ENCODE results near the gene SLC16A10.
"Not testable (repeated sequence)": the region's sequence is repeated elsewhere in the genome, so short reads cannot be mapped to it uniquely, and the experiment has no call there.

Gene SLC16A10

DNA sequence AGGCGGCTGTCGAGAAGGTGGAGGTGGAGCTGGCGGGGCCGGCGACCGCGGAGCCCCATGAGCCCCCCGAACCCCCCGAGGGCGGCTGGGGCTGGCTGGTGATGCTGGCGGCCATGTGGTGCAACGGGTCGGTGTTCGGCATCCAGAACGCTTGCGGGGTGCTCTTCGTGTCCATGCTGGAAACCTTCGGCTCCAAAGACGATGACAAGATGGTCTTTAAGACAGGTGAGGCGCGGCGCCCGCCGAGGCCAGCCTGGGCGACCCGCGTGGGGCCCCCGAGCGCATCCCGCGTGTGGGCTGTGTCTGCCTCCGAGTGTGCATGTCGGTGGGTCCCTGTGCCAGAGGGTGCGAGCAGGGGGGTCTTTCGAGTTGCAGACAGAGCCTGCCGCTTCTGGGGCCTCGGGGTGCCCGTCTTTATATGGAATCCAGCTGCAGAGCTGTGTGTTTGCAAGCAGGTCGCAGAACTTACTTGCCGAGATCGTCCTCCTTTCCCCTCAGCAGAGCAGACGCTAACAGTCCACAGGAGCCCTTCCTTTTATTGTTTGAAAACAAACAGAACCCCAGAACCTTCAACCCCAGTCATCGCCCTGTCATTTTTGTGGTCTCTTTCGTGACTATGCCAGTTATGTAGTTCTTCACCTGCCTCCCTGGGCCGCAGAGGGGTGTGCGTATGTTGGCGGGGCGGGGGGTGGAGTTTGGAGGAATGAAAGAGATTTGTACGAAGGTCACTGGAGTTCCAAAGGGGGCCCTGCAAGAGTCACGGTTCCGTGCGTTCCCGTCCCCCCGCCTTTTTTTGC is 766 bp downstream of the SLC16A10 start:
- peak; percentile 8 for DNase-seq (ENCODE audit: low spot score)

DNA sequence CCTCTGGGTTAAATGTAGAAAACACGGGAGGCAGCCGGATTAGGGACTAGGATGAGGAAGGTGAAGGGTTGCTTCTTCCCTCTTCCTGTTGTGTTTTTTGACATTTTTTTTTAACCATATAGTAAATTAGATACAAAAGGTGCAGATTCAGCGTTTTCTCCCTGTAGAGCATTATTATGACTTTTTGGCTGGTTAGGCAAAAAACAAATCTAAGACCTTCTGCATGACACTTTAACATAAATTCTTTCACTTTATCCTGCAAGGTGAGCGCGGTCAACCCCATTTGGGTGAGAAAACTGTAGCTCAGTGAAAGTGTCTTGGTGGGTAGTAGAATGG is 1.3 kb downstream of the SLC16A10 start:
- no peak for DNase-seq (ENCODE audit: low spot score)

DNA sequence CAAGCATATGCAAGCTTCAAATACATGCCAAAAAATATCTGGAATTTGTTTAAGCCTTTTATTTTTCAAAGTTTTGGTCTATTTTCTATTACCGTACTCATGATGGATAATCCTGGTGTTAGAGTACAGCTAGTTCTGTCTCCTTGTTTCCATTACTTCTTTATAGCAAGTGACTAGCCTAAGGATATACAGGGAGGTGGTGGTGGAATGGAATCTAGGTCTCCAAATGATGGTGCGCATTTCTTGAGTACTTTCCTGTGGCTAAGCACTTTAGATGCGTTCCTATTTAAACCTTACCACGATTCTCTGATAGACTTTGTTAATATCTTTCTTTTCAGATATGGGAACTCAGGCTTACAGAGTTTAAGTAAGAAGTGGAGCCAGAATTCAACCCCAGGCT is 3.5 kb downstream of the SLC16A10 start:
- no peak for DNase-seq (ENCODE audit: low spot score)

DNA sequence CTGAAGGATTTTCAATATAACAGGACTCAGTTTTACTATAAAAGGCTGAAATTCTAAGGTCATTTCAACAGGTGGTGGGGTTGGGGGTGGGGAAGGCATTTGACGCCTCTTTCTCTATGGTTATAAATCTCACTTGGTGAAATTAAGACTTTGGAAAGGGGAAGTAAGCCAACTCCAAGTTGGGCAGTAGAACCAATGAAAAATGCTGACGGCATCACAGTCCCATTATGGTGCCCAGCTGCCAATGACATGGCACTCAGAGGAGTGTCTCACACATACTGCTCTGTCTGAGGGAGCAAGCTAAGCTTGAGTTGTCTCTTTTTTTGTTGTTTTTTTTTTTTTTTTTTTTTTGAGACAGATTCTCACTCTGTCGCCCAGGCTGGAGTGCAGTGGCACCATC is 4.7 kb downstream of the SLC16A10 start:
- no peak for DNase-seq (ENCODE audit: low spot score)

DNA sequence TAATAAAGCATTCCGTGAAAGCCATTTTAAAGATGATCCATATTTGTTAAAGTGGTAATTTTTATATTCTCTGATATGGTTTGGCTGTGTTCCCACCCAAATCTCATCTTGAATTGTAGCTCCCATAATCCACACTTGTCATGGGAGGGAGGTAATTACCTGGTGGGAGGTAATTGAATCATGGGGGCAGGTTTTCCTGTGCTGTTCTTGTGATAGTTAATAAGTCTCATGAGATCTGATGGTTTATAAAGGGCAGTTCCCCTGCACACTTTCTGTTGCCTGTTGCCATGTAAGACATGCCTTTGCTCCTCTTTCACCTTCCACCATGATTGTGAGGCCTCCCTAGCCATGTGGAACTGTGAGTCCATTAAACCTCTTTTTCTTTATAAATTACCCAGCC is 8.2 kb downstream of the SLC16A10 start:
- DNase-seq (ENCODE audit: low spot score), result not testable (repeated sequence)

DNA sequence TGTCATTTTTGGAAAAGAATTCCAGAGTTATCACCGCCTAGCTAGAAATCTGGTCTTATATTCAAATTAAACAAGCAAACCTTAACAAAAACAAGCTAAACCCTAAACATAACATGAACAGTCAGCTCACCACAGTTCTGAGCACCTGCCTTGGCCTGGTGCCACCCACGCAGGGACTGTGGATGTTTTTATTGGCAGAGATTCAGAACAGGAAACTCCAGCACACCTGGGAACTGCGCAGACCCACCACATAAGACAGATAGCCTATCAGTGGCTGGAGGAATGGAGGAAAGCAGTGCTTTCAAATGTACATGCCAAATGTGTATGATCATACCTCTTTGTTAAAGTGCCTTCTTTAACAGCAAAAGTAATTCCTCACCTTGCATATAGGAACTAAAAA is 8.9 kb downstream of the SLC16A10 start:
- DNase-seq (ENCODE audit: low spot score), result no peak

DNA sequence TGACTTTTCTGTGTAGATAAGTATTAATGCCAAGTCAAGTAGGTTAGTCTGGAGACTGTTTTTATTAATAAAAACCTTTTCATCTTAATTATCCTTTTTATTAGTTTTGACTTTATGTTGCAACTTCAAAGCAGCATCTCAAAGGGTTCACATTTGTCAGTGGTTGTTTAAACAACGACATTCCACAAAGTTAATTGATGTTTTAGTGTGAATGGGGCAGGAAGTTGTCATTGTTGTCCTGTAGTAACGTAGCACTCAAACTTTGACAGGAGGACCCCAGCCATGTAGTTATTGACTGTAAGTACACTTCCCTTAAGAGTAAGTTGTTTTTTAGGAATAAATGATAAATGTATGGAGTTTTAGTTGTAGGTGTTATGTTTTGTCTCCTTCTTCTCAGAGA is 11.3 kb downstream of the SLC16A10 start:
- DNase-seq (ENCODE audit: low spot score), result no peak

DNA sequence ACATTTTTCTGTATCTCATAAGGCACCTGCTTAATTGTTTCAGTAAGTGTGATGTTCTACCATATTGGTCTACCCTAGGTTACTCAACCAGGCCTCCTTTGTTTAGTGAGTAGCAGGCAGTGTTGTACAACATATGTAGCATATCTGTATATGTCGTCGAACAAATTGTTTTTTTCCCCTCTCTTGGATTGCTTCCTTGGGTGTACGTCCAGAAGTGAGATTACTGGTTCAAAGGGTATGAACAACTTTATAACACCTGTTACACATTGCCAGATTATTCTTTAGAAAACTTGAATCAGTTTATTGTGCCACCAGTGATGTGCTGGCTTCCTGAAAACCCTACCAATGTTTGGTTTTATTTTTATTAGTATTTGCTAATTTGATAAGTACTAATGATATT is 14.7 kb downstream of the SLC16A10 start:
- no peak for DNase-seq (ENCODE audit: low spot score)

DNA sequence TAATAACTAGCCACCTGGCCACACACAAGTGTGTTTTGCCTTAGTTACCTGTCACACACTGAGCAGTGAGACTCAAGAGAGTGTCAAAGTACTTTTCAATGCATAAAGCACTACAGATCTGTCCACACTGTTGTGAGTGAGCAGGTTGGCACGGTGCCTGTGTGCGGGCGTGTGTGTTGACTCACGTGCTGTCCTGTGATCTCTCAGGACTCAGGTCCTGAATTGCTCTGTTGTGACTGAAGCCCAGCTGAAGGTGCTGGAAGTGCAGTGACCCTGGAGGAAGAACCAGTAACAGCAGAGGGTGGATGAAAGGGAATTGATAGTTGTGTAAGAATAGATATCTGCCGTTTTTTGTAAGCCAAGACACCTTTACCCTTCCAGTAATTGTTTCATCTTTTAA is 18.3 kb downstream of the SLC16A10 start:
- DNase-seq (ENCODE audit: low spot score), result no peak

DNA sequence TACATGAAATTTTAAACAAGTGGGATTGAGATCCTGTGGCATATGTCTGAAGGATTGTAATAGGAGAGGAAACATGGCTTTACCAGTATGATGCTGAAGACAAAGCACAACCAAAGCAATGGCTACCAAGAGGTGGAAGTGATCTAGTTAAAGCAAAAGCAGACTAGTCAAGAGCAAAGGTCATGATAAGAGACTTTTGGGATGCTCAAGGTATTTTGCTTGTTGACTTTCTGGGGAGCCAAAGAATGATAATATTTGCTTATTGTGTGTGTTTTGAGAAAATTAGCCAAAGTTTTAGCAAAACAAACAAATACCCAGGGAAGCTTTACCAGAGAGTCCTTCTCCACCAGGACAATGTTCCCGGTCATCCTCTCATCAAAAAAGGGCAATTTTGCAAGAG is 20.3 kb downstream of the SLC16A10 start:
- DNase-seq (ENCODE audit: low spot score), result no peak

DNA sequence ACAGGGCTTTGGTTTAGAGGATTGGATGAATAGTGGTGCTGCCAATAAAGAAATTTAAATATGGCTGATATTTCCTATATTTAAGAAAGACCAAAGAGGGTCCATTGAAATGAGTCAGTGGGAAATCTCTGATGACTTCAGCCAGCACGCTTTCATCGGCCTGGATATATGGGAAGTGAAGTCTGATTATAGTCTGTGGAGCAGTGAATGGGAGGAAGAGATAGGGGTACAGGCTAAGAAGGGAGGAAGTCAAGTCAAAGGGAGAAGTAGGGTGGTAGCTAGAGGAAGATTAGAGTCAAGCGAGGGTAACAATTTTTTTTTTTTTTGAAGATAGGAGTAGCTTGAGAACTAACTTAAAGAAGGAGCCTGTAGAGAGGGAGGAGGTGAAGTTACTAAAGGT is 22.7 kb downstream of the SLC16A10 start:
- DNase-seq (ENCODE audit: low spot score), result no peak

DNA sequence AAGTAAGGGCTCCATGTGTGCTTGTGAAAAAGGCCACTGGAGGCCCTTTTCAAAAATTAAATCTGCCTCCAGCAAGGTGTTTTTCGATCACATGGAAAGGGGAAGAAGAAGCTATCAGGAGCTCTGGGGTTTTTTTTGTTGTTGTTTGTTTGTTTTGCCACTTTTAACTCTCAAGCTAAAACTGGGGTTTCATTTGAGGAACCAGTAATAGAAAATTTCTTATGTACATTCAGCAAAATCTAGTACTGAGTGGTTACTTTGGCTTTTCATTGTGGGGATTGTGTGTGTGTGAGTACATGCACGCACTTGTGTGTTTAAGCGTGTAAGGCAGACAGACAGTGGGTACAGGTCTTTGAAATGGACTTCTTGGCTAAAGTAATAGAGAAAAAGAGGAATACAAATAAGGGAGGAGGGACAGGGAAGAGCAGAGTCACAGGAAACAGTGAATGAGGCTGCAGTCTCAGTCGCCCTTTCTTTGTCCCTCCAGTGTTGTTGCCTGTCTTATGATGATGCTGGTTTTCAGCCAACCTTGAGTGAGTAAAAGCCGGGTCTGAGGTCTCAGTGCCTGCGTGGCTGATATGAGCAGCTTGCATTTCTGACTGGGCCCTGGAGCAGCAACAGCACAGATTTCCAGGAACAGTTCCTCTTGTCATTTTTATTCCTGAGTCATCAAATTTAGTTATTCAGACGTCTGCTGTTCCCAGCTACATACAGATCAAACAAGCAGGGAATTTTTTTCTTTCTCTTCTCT is 26.2 kb downstream of the SLC16A10 start:
- DNase-seq (ENCODE audit: low spot score), result peak; percentile 16

DNA sequence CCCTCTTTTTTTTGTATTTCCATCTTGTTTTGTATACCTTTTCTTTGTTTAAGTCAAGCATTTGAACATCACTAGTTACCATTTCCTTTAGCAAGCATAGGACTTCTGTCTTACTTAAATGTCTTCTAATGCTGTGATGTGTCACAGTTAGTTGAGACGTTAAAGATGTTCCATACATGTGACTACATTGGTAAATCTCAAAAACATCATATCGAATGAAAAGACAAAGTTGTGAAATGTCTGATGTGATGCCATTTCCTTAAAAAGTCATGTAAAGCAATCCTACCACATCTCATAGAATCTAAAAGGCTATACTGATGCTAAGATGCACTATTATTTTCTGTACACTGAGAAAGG is 26.8 kb downstream of the SLC16A10 start:
- DNase-seq (ENCODE audit: low spot score), result no peak

DNA sequence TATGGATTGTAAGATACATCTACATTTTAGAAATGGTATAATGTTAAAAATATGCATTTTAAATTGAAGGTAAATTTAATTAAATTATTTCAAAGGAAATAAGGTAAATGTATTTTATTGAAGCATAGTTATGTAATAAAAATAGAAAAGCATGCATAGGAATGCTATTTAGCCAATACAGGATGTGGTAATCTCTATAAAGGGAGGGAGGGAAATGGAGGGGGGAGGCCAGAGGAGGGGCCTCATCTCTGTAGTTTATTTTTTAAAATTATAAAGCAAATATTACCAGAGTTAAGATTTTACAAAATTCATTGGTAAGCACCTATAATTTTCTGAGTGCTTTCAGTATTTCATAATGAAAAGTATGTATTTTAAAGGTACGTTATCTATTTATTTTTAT is 27.2 kb downstream of the SLC16A10 start:
- peak; percentile 14 for DNase-seq (ENCODE audit: low spot score)

DNA sequence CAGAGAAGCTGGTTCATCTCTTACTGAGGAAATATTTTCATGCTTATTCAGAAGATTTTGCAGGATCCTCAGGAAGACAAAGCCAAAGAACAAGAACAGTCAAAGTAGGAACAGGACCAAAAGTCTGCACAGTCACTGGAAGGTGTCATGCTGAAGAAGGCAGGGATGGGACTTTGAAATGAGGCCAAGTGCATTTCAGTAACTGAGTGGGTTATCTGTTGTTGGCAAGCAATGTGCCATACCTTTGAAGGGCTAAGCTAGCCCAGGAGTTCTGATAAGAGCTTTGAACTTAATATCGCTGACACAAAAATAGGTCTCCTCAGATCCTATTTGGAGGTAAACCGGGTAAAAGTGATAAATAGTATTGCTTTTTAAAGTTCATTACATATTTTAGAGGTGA is 31.5 kb downstream of the SLC16A10 start:
- no peak for DNase-seq (ENCODE audit: low spot score)

DNA sequence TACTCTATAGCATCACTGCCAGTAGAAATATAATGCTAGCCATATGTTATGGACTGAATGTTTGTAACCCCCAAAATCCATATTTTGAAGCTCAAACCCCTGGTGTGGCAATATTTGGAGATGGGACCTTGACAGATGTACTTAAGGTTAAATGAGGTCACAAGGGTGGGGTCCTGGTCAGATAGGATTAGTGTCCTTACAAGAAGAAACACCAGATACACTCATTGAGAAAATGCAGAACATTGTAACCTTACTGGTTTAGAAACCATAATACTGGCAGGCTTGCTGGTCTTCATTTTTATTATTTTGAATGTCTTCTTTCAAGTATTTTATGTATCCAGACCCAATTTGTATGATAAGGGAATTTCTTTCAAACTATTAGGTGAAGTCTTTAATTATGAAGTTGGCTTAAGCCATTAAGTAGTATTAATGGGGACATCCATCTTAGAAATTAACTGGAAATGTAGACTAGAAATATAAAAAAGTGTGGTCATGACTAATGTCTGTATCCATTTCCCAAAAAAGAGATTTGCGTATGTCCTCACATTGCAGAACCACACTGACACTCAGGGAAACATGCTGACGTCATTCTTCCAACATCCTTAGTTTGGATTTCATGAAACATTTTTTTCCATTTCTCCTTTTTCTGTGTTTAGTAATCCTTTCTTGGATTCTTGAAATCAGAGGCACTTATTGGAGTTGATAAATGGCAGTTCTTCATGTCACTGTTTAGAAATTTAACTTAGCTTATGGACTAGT is 32.4 kb downstream of the SLC16A10 start:
- DNase-seq (ENCODE audit: low spot score), result no peak

DNA sequence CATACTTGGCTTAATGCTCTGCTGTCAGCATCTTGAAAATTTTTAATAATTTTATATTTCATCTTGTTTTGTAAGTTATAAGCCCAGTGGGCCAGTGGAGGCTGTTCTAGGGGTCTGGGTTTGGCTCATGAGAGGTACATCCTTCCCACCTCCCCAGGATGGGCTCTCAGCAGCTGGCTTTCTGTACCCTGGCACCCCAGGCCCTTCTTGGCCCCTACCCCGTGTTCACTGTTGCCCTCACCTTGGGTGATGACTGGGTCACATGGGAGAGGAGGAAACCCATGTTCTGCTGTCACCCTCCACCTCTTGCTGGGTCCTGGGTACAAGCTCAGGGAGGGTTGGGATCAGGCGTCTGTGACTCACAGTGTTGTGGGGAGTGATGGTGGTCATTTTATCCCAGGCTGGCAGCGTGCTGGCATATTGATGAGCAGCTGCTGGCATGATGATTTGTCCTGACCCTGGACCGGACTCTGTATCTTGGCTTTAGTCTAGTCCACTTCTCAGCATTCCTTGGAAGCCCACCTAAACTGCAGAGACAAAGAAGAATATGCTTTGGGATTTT is 34.6 kb downstream of the SLC16A10 start:
- no peak for DNase-seq (ENCODE audit: low spot score)

DNA sequence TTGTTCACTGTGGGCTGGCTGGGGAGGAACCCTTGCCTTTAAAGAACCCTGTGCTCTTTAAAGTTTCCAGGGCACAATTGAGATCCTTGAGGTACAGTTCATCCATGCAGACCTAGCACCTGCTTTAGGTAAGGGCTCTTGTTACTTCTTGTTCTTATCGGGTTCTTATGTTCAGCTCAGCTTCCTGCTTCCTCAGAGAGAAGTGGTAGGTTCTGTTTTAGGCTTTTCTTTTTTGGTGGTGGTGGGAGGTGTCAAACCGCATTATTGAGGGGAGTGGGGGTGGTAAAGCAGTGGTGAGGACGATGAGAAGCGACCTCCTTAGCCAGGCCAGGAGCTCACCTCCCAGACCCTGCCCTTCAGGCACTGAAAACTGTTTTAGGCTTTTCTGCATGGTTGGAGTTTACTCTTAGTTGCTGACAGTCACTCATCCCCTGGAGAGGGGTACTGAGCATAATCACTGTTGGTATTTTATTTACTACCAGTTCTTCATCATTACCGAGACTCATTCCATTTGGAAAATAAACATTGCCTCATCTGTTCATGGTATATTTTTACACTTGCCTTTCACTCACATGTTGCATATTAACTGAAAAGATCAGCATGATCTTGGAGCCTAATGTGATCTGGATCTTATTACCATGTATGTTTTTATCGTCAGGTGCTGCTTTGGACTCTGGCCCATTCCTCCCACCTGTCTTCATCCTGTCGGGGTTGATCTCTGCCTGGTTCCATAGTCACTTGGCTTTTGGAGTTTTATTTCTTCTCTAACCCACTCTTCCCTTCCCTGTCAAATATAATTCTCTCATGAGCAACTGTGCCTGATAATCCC is 35.4 kb downstream of the SLC16A10 start:
- no peak for DNase-seq (ENCODE audit: low spot score)

DNA sequence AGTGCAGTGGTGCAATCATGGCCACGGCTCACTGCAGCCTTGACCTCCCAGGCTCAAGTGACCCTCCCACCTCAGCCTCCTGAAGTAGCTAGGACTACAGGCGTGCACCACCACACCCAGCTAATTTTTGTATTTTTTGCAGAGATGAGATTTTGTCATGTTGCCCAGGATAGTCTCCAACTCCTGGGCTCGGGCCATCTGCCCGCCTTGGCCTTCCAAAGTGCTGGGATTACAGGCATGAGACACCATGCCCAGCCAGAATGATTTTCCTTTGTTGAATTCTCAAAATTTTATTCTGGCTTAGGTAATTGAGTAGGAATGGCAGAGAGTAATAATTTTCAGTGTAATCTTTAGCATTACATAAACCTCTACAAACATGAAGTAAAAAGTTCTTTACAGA is 37.1 kb downstream of the SLC16A10 start:
- DNase-seq (ENCODE audit: low spot score), result no peak

DNA sequence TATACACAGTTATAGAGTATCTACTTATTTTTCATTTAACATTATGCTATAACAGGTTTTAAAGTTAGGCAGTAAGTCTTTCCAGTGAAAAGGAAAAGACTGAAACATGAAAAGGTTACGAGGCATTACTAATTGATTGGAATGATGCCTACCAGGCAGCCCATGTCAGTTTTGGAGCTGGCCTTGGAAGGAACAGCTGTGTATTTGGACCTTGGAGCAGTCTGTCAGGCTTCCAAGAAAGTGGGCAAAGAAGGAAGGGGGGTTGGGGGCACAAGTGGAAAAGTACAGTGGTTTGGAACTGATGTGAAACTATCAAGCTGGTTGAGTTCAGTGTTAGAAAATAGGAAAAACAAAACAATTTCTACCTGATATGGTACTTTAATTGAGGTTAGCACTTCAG is 41.7 kb downstream of the SLC16A10 start:
- DNase-seq (ENCODE audit: low spot score), result no peak

DNA sequence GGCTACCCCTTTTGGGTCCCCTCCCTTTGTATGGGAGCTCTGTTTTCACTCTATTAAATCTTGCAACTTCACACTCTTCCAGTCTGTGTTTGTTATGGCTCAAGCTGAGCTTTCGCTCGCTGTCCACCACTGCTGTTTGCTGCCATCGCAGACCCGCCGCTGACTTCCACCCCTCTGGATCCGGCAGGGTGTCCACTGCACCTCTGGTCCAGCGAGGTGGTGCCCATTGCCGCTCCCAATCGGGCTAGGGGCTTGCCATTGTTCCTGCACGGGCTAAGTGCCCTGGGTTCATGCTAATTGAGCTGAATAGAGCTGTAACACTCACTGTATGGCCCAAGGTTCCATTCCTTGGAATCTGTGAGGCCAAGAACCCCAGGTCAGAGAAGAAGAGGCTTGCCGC is 43.7 kb downstream of the SLC16A10 start:
- not testable (repeated sequence) for DNase-seq (ENCODE audit: low spot score)

DNA sequence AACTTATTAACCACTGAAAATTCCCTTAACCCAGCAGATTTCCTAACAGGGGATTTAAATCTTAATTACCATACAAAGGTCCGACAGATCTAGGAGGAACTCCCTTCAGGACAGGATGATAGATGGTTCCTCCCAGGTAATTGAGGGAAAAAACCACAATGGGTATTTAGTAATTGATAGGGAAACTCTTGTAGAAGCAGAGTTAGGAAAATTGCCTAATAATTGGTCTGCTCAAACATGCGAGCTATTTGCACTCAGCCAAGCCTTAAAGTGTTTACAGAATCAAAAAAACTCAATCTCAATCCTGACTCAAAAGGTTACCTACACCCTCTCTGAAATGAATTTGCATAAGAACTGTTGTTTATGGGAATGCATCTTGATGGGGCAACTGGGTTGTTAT is 45.4 kb downstream of the SLC16A10 start:
- DNase-seq (ENCODE audit: low spot score), result not testable (repeated sequence)
